SK-N-SH treated with all-trans-retinoic acid at 6 μM for 48 hours (cell line): Measurements from ENCODE around the gene S1PR3.

Experiments used
- CREB5 ChIP-seq: fragments of 250-450 bp; sonication (Bioruptor Pico); IDR thresholded peaks from 2 replicates; pipeline ENCODE4 v1.5.1; 2020; ENCODE audit warnings: low read depth, mild to moderate bottlenecking, moderate library complexity
- ISL1 ChIP-seq: fragments of 250-450 bp; sonication (Bioruptor Pico); IDR thresholded peaks from 2 replicates; pipeline ENCODE4 v2.1.2; 2022; ENCODE audit warnings: mild to moderate bottlenecking, moderate library complexity
- SNAI2 ChIP-seq: fragments of 250-450 bp; sonication (Bioruptor Pico); IDR thresholded peaks from 2 replicates; pipeline ENCODE4 v1.5.0; 2020; ENCODE audit warnings: mild to moderate bottlenecking, moderate library complexity
- TSHZ2 ChIP-seq: fragments of 250-450 bp; sonication (Bioruptor Pico); IDR thresholded peaks from 2 replicates; pipeline ENCODE4 v1.5.0; 2020; ENCODE audit warnings: mild to moderate bottlenecking, moderate library complexity
- ZFP30 ChIP-seq: fragments of 450-650 bp; formaldehyde crosslinking; IDR thresholded peaks from 2 replicates; pipeline ENCODE4 v1.5.0; 2022; ENCODE audit warnings: mild to moderate bottlenecking, moderate library complexity
- ZNF8 ChIP-seq: fragments of 450-650 bp; formaldehyde crosslinking; IDR thresholded peaks from 2 replicates; pipeline ENCODE4 v1.5.0; 2020; ENCODE audit warnings: mild to moderate bottlenecking, moderate library complexity
- TF ChIP-seq, protein P1 (sequence below): fragments of 250-450 bp; sonication (Bioruptor Pico); IDR thresholded peaks from 2 replicates; pipeline ENCODE4 v1.8.0; 2020; ENCODE audit warnings: mild to moderate bottlenecking, moderate library complexity, borderline replicate concordance

DNA sequence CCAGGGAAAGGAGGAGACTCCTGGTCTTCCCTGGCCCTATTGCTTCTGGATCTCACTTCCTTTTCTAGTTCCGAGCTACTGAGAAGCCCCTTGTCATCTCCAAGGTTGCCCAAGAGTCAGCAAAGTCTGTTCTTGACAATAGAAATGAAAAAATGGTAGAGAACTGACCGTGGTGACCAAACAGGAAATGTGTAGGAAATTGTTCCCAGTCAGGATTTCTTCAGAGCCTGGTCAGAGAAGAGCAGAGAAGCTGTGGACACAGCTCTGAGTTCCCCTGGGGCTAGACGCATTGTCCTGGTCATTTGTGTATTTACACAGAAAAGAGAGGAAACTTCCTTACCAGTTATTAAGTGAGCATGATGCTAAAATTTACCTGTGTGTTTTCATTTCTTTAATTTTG is 35.6 kb downstream of the S1PR3 start:
- TF ChIP-seq ISL1 (no peak), ZFP30 (CRISPR knock-in tag) (no peak), SNAI2 (CRISPR knock-in tag) (no peak), ZNF8 (no peak), CREB5 (CRISPR knock-in tag) (no peak), TSHZ2 (no peak)
- TF ChIP-seq, protein P1, sequence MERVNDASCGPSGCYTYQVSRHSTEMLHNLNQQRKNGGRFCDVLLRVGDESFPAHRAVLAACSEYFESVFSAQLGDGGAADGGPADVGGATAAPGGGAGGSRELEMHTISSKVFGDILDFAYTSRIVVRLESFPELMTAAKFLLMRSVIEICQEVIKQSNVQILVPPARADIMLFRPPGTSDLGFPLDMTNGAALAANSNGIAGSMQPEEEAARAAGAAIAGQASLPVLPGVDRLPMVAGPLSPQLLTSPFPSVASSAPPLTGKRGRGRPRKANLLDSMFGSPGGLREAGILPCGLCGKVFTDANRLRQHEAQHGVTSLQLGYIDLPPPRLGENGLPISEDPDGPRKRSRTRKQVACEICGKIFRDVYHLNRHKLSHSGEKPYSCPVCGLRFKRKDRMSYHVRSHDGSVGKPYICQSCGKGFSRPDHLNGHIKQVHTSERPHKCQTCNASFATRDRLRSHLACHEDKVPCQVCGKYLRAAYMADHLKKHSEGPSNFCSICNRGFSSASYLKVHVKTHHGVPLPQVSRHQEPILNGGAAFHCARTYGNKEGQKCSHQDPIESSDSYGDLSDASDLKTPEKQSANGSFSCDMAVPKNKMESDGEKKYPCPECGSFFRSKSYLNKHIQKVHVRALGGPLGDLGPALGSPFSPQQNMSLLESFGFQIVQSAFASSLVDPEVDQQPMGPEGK (CRISPR knock-in tag), result no peak
